ENCODE results near the gene TMEM44.

- TF ChIP-seq CTCF (IDR thresholded peaks at IDR 0.05) (no peak), CREB1 (CRISPR knock-in tag; IDR thresholded peaks at IDR 0.05) (no peak), ZBTB21 (CRISPR knock-in tag; IDR thresholded peaks at IDR 0.05; ENCODE audit: borderline replicate concordance) (no peak), ZNF425 (CRISPR knock-in tag; conservative IDR thresholded peaks at IDR 0.05) (no peak), JUN (CRISPR knock-in tag; IDR thresholded peaks at IDR 0.05) (no peak), E2F4 (CRISPR knock-in tag; IDR thresholded peaks at IDR 0.05; ENCODE audit: borderline replicate concordance, low read depth) (no peak), ETV6 (CRISPR knock-in tag; IDR thresholded peaks at IDR 0.05) (no peak)
These were observed 15.4 kb downstream of the TMEM44 start for GRCh38 chr3:194617827-194618226.

Data from WTC11 (cell line).